ENCODE data around the gene ZNF200.

ZNF200 gene

DNA sequence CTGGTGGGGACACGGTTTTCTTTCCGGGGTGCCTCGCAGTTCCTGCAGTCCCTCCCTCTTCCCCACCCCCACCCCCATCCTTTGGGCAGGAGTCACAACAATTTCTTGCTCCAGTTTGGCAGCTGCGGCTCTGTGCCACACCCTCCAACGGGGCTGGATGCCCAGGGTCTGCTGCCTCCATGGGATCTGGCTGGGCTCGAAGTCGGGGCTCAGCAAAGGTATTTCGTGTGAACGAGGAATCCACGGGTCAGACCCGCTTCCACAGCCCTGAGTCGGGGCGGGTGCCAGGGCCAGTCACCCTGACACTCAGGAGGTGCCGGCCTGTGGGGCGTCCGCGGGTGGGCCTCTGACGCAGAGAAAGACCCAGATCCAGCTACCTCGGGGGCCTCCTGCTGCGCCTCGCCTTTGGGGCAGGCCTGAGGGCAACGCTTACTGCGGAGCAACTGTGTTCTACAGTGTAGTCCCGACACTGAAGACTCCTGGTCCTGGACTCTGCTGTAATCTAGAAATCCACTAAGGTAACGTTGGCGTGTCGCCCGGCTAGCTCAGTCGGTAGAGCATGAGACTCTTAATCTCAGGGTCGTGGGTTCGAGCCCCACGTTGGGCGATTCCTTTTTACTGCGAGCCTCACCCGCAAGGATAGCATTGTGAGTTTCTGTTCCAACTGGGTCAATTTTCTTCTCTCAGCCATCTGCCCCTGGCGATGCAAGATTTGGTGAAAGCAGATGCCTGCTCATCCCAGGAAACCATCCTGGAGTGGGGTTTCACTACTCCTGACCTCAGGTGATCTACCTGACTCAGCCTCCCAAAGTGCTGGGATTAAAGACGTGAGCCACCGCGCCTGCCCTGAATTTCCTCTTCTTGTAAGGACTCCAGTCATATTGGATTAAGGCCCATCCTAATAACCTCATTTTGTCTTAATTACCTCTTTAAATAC is 59.5 kb downstream of the ZNF200 start:
- DNase-seq = no peak

DNA sequence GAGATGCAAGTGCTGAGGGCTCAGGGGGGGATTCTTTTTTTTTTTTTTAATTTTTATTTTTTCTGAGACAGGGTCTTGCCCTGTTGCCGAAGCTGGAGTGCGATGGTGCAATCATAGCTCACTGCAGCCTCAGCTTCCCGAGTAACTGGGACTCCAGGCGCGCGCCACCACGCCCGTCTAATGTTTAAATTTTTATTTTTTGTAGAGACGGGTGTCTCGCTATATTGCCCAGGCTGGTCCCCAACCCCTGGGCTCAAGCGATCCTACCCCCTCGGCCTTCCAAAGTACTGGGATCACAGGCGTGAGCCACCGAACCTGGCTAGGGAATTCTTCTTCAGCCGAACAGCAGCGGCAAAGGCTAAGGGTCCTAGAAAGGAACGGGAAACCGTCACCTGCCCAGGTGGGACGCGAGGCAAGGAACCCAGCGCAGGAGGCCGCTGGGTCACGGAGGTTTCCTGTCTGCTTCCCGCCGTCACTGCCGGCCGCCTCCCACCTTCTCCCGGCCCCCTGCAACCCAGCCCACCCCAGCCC is 60.3 kb downstream of the ZNF200 start:
- no peak for DNase-seq

DNA sequence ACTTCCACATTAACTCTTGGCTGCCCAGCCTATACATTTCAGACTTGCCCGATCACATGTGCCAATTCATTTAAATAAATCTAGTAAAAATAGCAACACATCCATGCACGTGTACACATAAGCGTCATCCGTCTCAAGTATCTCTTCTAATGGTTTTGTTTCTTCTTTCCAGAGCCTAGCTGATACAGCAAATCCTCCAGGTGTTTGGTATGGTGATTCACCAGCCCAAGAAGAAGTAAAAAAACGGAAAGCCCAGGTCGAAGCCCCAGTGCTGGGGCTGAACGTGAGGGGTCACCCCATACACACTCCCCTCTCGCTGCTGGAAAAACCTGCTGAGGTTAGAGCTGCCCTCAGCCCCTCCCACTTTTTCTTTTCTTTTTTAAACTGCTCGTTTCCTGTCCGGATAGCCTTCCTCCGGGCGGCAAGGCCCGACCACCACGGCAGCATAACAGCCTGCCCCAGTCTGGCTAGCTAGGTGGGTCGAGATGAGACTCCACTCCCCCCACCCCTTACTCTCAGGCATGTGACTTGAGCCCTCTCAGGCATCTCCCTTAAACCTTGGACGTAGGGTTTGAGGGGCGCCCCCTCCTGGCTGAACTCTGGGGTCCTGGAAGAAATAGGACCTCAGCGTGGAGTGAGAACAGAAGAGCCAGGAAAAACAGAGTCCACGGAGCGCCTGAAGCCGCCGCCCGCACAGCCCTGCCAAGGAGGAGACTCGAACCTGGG is 60.9 kb downstream of the ZNF200 start:
- no peak for DNase-seq

Data from stimulated activated naive CD4-positive, alpha-beta T cell (primary cell).